Peyer's patch (tissue), 4 donors: Measurements from ENCODE around the gene POU5F1.

ENCODE experiments used
- CTCF ChIP-seq, 6 experiments: fragments of 450-650 bp in 4 of 6; fragments of 200-600 bp in 2 of 6; sonication (generic) in 1 of 6; IDR thresholded peaks; one replicate each; pipeline ENCODE4 v1.5.1; 2017 to 2019; ENCODE audit warnings: antibody characterized with exemption in 6 of 6, mild to moderate bottlenecking in 3 of 6, moderate library complexity in 1 of 6
- POLR2A ChIP-seq, 2 donors: fragments of 450-650 bp; IDR thresholded peaks; one replicate each; pipeline ENCODE4 v1.5.1; 2017; ENCODE audit warnings: antibody characterized with exemption in 2 of 2, mild to moderate bottlenecking in 2 of 2, moderate library complexity in 2 of 2

GRCh38 chr6:31125162-31125561 lies 45.3 kb downstream of the POU5F1 start:
- no peak for TF ChIP-seq CTCF (IDR thresholded peaks at IDR 0.05)
- no peak for TF ChIP-seq POLR2A (IDR thresholded peaks at IDR 0.05)
